NCI-H146 (cell line): ENCODE measurements around the gene MIA2.
"Not testable (repeated sequence)": the region's sequence is repeated elsewhere in the genome, so short reads cannot be mapped to it uniquely, and the experiment has no call there.

Source experiments
- DNase-seq: peaks from one replicate; lab custom pipeline; 2025; lab: John Stamatoyannopoulos, UW

The MIA2 gene

GRCh38 chr14:39231751-39232553 is 1.8 kb upstream of the MIA2 start:
- peak; percentile 11 for DNase-seq

GRCh38 chr14:39232554-39233415 is 930 bp upstream of the MIA2 start:
- DNase-seq: no peak

DNA sequence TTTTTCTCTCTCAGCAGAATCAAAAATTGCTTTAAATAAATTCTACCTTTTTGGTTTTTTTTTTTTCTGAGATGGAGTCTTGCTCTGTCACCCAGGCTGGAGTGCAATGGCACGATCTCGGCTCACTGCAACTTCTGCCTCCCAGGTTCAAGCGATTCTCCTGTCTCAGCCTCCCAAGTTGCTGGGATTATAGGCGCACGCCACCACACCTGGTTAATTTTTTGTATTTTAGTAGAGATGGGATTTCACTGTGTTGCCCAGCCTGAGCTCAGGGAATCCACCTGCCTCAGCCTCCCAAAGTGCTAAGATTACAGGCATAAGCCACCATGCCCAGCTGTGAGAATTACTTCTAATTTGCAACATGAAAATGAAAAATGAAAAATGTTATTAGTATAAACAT is 1.3 kb downstream of the MIA2 start:
- DNase-seq: not testable (repeated sequence)

- DNase-seq: not testable (repeated sequence)
Observed at GRCh38 chr14:39235466-39235865, 1.8 kb downstream of the MIA2 start.

DNA sequence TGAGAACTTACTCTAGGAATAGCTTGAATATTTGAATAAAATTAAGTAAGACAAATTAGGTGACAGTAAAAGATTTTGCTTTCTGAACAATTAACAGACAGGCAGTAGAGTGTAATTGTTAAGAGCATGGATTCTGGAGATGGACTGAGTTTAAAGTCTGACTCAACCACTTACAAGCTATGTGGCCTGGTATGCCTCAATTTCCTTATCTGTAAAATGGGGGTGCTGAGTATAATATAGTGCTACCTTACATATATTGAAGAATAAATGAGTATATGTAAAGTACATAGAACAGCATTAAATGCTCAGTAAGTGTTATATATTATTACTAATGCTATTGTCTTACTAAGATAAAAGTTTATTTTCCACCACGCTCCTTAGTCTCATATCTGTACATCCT is 7.1 kb downstream of the MIA2 start:
- DNase-seq: no peak

- DNase-seq: no peak
Observed at GRCh38 chr14:39241637-39242036, 7.9 kb downstream of the MIA2 start.

- no peak for DNase-seq
Observed at GRCh38 chr14:39243831-39244230, 10.1 kb downstream of the MIA2 start.

DNA sequence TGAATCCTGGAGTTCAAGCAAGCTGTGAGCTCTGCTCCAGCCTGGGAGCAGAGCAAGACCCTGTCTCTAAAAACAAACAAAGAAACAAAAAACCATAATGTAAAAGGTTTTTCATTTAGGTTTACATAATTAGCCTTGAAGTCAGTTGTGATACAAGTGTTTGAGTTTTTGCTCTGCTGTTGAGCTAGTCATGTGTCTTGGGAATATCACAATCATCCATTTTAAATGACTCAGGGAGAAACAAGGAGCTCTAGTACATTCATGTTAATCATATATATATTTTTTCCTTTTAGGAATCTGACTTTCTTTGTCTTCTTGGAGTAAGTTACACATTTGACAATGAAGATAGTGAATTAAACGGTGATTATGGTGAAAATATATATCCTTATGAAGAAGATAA is 12.9 kb downstream of the MIA2 start:
- DNase-seq: no peak

DNA sequence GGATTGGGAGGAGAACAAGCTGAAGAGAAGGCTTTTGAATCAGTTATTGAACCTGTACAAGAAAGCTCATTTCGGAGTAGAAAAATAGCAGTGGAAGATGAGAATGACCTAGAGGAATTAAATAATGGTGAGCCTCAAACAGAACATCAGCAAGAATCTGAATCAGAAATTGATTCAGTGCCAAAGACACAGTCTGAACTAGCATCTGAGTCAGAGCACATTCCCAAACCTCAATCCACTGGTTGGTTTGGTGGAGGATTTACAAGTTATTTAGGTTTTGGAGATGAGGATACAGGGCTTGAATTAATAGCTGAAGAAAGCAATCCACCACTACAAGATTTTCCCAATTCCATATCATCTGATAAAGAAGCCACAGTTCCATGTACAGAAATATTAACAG is 13.5 kb downstream of the MIA2 start:
- DNase-seq: no peak

DNA sequence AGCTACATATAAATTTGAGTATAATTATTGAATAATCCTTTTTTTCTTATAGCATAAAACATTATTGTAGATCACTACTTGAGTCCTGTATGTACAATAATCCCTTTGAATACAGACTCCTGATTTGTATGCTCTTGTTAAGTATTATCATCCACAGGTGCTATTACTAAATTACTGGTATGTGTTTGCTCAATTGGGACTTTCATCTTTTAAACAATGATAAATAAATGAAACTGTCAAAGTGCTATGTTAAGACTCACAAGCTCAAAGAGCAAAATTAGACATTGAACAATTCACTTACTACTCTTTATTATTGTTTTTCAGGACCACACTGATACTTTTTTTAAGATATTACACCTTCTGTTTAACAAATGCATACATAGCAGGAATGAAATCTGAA is 17.8 kb downstream of the MIA2 start:
- no peak for DNase-seq

- DNase-seq: not testable (repeated sequence)
Observed at GRCh38 chr14:39257388-39257787, 23.7 kb downstream of the MIA2 start.

- no peak for DNase-seq
Observed at GRCh38 chr14:39258782-39259545, 25.2 kb downstream of the MIA2 start.

- DNase-seq: not testable (repeated sequence)
Observed at GRCh38 chr14:39260161-39260560, 26.4 kb downstream of the MIA2 start.

DNA sequence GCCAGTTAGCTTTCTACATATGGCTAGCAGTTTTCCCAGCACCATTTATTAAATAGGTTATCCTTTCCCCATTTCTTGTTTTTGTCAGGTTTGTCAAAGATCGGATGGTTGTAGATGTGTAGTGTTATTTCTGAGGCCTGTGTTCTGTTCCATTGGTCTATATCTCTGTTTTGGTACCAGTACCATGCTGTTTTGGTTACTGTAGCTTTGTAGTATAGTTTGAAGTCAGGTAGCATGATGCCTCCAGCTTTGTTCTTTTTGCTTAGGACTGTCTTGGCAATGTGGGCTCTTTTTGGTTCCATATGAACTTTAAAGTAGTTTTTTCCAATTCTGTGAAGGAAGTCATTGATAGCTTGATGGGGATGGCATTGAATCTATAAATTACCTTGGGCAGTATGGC is 28.5 kb downstream of the MIA2 start:
- not testable (repeated sequence) for DNase-seq

- DNase-seq: no peak
Observed at GRCh38 chr14:39264057-39264456, 30.3 kb downstream of the MIA2 start.

DNA sequence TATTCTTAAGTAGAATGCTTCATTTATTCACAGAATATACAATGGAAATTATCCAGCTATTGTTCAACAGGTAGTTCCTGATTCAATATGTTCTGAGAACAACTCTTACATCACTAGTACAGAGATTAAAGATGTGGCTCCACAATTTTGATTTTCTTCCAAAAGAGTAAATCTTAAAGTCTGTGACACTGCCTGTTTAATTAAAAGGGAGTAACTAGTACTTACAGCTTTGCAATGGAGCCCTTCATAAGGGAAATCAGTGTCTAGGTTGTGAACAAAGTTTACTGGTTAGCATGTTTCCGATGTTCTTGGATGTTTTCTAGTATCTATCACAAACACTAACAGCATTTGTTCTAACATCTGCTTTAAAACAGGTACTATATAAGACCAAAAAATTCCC is 30.8 kb downstream of the MIA2 start:
- DNase-seq: no peak

- DNase-seq: no peak
Observed at GRCh38 chr14:39265033-39265432, 31.3 kb downstream of the MIA2 start.

GRCh38 chr14:39265806-39266524 is 32.2 kb downstream of the MIA2 start:
- DNase-seq: no peak

GRCh38 chr14:39266525-39266870 is 32.8 kb downstream of the MIA2 start:
- peak; percentile 71 for DNase-seq

GRCh38 chr14:39266871-39267607 is 33.3 kb downstream of the MIA2 start:
- peak; percentile 88 for DNase-seq

DNA sequence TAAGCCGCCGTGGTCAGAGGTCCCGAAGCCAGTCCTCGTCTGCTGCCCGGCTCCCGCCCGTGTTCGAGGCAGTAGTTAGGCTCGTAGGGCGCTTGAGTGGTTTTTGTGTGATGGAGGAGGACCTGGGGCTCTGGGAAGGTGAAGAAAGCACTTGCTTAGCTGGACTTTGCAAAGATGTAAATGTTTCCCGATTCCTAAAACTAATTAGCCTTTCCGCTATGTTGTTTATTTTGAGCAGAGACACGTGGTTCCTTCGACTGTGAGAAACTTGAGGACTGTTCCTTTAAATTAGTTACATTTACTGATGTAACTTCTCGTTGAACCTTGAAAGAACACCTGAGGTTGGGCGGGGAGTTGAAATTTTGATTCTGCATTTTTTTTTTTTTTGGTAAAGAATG is 33.9 kb downstream of the MIA2 start:
- peak; percentile 63 for DNase-seq
